ENCODE measurements around the gene CYP26B1.

CYP26B1 gene

GRCh38 chr2:72129681-72130340, 17.9 kb downstream of the CYP26B1 start:
- TF ChIP-seq CTCF (IDR thresholded peaks at IDR 0.05): no peak
- peak; percentile 41 for DNase-seq (ENCODE audit: low spot score)

GRCh38 chr2:72128843-72129227, 18.8 kb downstream of the CYP26B1 start:
- H3K4me3 ChIP-seq: no peak overlapping the region
- no peak overlapping the region for H3K27ac ChIP-seq
- DNase-seq (ENCODE audit: low spot score): peak; percentile 52
- no peak for TF ChIP-seq CTCF (IDR thresholded peaks at IDR 0.05)

More at GRCh38 chr2:72129681-72130340, 17.9 kb downstream of the CYP26B1 start:
- no peak overlapping the region for H3K4me3 ChIP-seq
- H3K27ac ChIP-seq: no peak overlapping the region

DNA sequence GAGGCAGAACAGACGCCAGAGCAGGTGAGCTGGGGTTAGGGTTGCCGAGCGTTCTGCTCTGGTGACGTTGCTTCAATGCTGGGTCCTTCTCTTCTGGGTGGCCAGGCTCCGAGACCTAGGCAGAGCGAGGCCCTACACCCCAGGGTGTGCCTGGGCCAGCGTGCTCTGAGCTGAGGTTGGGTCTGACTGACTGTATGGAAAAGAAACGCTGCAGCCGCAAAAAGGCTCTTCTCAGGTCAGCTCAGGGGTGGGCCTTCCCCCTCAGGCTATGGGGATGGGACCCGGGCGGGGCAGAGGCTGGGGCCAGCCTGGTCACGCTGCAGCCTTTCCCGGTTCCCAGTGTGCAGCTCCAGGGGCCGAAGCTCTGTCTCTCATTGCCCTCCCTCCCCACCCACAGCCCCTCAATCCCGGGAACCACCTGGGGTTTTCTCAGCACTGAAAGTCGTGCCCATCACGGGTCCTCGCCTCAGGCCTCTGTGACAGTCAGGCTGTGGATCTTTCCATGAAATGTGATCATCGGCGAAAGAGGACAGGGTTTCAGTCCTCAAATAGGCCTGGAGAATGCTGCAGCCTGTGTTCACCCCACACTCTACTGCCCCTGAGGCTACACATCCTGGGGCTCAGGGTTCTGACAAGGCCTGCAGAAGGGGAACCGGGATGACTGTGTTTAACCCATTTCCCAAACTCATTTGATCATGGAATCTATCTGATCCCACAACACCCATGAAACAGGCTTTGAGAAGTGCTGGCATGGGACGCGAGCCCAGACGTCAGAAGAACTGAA, 19.4 kb downstream of the CYP26B1 start:
- H3K4me3 ChIP-seq: no peak overlapping the region
- no peak overlapping the region for H3K27ac ChIP-seq
- no peak for TF ChIP-seq CTCF (IDR thresholded peaks at IDR 0.05)
- DNase-seq (ENCODE audit: low spot score): no peak

- Histone ChIP-seq H3K4me3 (no peak overlapping the region), H3K27ac (no peak overlapping the region)
- peak; percentile 69 for DNase-seq (ENCODE audit: low spot score)
- no peak for TF ChIP-seq CTCF (IDR thresholded peaks at IDR 0.05)
These were observed 20.1 kb downstream of the CYP26B1 start for GRCh38 chr2:72127401-72128058.

- peak; percentile 65 for DNase-seq (ENCODE audit: low spot score)
- TF ChIP-seq CTCF (IDR thresholded peaks at IDR 0.05): no peak
- no peak overlapping the region for H3K27ac ChIP-seq
- H3K4me3 ChIP-seq: no peak overlapping the region
These were observed 21.2 kb downstream of the CYP26B1 start for GRCh38 chr2:72126186-72127100.

DNA sequence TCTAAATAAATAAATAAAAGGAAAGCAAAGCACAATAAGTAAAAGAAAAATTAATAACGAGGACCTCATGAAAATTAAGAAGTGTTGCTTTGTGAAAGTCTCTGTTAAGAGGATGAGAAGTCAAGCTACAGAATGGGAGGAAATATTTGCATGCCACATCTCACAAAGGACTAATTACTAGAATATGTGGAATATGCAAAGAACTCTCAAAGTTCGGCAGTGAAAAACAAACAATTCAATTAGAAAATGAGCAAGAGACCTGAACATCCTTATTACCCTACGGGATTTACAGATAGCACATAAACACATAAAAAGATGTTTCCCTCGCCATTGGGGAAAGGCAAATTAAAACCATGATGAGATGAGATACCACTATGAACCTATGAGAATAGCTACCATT, 23.3 kb downstream of the CYP26B1 start:
- no peak for DNase-seq (ENCODE audit: low spot score)
- H3K27ac ChIP-seq: no peak overlapping the region
- H3K4me3 ChIP-seq: no peak overlapping the region
- no peak for TF ChIP-seq CTCF (IDR thresholded peaks at IDR 0.05)
